Body of pancreas (tissue), 4 donors: ENCODE results near the gene PHF19.

Experiments
- POLR2A ChIP-seq, 3 donors: fragments of 450-650 bp; IDR thresholded peaks; one replicate each; pipeline ENCODE4 v1.6.1; 2016; ENCODE audit warnings: antibody characterized with exemption in 3 of 3, mild to moderate bottlenecking in 2 of 3
- TF ChIP-seq, protein P1 (sequence below), 7 experiments: fragments of 450-650 bp in 4 of 7; fragments of 200-600 bp in 3 of 7; sonication (generic) in 3 of 7; IDR thresholded peaks; one replicate each; pipeline ENCODE4 v1.5.1; 2016 to 2019; ENCODE audit warnings: antibody characterized with exemption in 7 of 7

DNA sequence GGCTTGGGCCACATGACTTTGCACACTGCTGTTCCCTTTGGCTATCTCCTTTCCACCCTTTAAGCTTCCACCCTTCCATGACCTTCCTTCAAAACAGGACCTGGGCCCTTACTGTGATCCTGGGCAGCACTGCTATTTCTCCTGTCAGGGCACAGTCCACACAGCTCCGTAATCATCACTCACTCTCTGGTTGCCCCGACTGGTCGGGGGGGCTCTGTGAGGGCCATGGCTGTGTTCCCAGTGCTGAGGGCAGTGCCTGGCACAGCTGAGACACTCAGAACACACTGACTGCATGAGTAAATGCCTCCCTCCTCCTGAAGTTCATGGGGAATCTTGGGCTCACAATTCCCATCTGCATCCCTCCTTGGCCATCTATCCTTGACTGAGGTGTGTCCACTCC is 37.4 kb upstream of the PHF19 start:
- TF ChIP-seq, protein P1, sequence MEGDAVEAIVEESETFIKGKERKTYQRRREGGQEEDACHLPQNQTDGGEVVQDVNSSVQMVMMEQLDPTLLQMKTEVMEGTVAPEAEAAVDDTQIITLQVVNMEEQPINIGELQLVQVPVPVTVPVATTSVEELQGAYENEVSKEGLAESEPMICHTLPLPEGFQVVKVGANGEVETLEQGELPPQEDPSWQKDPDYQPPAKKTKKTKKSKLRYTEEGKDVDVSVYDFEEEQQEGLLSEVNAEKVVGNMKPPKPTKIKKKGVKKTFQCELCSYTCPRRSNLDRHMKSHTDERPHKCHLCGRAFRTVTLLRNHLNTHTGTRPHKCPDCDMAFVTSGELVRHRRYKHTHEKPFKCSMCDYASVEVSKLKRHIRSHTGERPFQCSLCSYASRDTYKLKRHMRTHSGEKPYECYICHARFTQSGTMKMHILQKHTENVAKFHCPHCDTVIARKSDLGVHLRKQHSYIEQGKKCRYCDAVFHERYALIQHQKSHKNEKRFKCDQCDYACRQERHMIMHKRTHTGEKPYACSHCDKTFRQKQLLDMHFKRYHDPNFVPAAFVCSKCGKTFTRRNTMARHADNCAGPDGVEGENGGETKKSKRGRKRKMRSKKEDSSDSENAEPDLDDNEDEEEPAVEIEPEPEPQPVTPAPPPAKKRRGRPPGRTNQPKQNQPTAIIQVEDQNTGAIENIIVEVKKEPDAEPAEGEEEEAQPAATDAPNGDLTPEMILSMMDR (IDR thresholded peaks at IDR 0.05) = no peak
- no peak for TF ChIP-seq POLR2A (IDR thresholded peaks at IDR 0.05)
